Measurements from ENCODE around the gene C1QTNF3.

GRCh38 chr5:34009610-34010009 lies 33.4 kb downstream of the C1QTNF3 start:
- no peak for TF ChIP-seq CTCF (conservative IDR thresholded peaks at IDR 0.05; ENCODE audit: low read depth, low read length)
- TF ChIP-seq EZH2 (IDR thresholded peaks at IDR 0.05; ENCODE audit: borderline replicate concordance, low read depth, low read length, poor library complexity, severe bottlenecking) = no peak

All from A673 (cell line).